Amygdala (tissue), 56 donors: ENCODE results near the gene HMGB1.

ENCODE experiments used
- DNase-seq, 56 donors: peaks; one replicate each; lab custom pipeline; 2025; lab: John Stamatoyannopoulos, UW

The HMGB1 gene

GRCh38 chr13:30465593-30466357, at the start of gene HMGB1:
HMGB1 (minus strand) TSS chr13:30465936; CDS start chr13:30463680, 2,256 bp downstream.
- peak; percentile 79 to 100 (median 98) for DNase-seq

- no peak for DNase-seq
These were observed 45.2 kb upstream of the HMGB1 start for GRCh38 chr13:30510811-30511371.

GRCh38 chr13:30510091-30510490, 44.4 kb upstream of the HMGB1 start:
- no peak for DNase-seq

- DNase-seq = no peak
These were observed 43.7 kb upstream of the HMGB1 start for GRCh38 chr13:30509254-30510050.

GRCh38 chr13:30504081-30504480, 38.3 kb upstream of the HMGB1 start:
- no peak for DNase-seq

- DNase-seq = no peak
These were observed 36.5 kb upstream of the HMGB1 start for GRCh38 chr13:30502237-30502636.

GRCh38 chr13:30499338-30499737, 33.6 kb upstream of the HMGB1 start:
- DNase-seq = no peak

- no peak for DNase-seq
These were observed 30.4 kb upstream of the HMGB1 start for GRCh38 chr13:30496147-30496546.

GRCh38 chr13:30495746-30496145, 30.0 kb upstream of the HMGB1 start:
- no peak for DNase-seq

- DNase-seq = no peak
These were observed 28.1 kb upstream of the HMGB1 start for GRCh38 chr13:30493658-30494381.

- no peak for DNase-seq
These were observed 21.3 kb upstream of the HMGB1 start for GRCh38 chr13:30487075-30487470.

GRCh38 chr13:30486230-30487074, 20.7 kb upstream of the HMGB1 start:
- no peak for DNase-seq

GRCh38 chr13:30481241-30481760, 15.6 kb upstream of the HMGB1 start:
- DNase-seq = no peak

GRCh38 chr13:30480292-30480950, 14.7 kb upstream of the HMGB1 start:
- no peak for DNase-seq

GRCh38 chr13:30479883-30480219, 14.1 kb upstream of the HMGB1 start:
- no peak for DNase-seq

GRCh38 chr13:30479154-30479882, 13.6 kb upstream of the HMGB1 start:
- DNase-seq = no peak

GRCh38 chr13:30477346-30478195, 11.8 kb upstream of the HMGB1 start:
- no peak for DNase-seq

GRCh38 chr13:30473675-30474074, 7.9 kb upstream of the HMGB1 start:
- no peak for DNase-seq
